ENCODE data around the gene C12orf75. TPM values are rescaled to one million over a fixed set of nuclear protein-coding genes. Genes with fewer than 3 reads are reported as not detected.
A peak's percentile ranks its signal among the peaks of the same experiment; 100 is the strongest.
"Not testable (repeated sequence)": the region's sequence is repeated elsewhere in the genome, so short reads cannot be mapped to it uniquely, and the experiment has no call there.

The C12orf75 gene
- total RNA-seq, 1 donor from 2014 or later = 96.1 TPM

DNA sequence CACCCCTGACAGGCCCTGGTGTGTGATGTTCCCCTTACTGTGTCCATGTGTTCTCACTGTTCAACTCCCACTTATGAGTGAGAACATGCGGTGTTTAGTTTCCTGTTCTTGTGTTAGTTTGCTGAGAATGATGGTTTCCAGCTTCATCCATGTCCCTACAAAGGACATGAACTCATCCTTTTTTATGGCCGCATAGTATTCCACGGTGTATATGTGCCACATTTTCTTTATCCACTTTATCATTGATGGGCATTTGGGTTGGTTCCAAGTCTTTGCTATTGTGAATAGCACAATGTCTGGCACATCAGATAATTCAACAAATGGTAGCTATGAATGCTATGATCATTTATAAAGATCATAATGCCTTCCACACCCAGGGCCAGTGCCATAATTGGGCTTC is 73.6 kb downstream of the C12orf75 start:
- H3K4me1 Mint-ChIP-seq; H3K27ac Mint-ChIP-seq; DNase-seq; intact Hi-C loops (cut with micrococcal nuclease); H3K4me3 Mint-ChIP-seq; H3K27me3 Mint-ChIP-seq: not testable (repeated sequence)
- H3K9me3 Mint-ChIP-seq = peaks cover 18% of the 10 kb centered on the region
- H3K36me3 Mint-ChIP-seq (ENCODE audit: low read depth) = peaks cover 11% of the 10 kb centered on the region

- no peaks in the 10 kb centered on the region for H3K27me3 Mint-ChIP-seq
- DNase-seq = no peak
- intact Hi-C loops (cut with micrococcal nuclease) = no loop called here
- H3K4me3 Mint-ChIP-seq = no peak overlapping the region
- H3K4me1 Mint-ChIP-seq = peaks cover 11% of the 10 kb centered on the region
- H3K27ac Mint-ChIP-seq = no peak overlapping the region
- peaks cover 5% of the 10 kb centered on the region for H3K36me3 Mint-ChIP-seq (ENCODE audit: low read depth)
- peaks cover 15% of the 10 kb centered on the region for H3K9me3 Mint-ChIP-seq
Measured at GRCh38 chr12:105406497-105406896, 76.0 kb downstream of the C12orf75 start.

DNA sequence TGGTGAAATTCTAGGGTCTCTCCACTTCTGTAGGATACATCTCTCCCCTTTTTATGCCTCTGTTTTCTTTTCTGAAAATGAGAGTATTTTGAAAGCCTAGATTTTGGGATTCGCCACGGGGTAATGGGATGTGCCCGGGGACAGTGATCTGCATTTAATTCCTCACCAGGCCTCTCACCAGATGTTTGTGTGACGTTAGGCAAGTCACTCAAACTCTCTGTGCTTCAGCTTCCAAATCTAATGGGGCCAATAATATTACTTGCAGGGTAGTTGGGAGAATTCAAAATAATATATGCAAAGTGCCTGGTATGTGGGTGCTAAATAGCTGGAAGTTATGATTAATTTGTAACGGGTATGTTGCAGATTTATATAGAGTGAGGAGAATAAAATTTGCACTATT is 78.8 kb downstream of the C12orf75 start:
- DNase-seq = no peak
- Mint-ChIP-seq H3K36me3 (ENCODE audit: low read depth) (peaks cover 2% of the 10 kb centered on the region), H3K4me3 (no peak overlapping the region), H3K4me1 (peaks cover 11% of the 10 kb centered on the region), H3K27ac (no peak overlapping the region), H3K27me3 (peaks cover 2% of the 10 kb centered on the region), H3K9me3 (peaks cover 7% of the 10 kb centered on the region)
- intact Hi-C loops (cut with micrococcal nuclease) = no loop called here

- DNase-seq = no peak
- intact Hi-C loops (cut with micrococcal nuclease) = no loop called here
- H3K4me1 Mint-ChIP-seq = peaks cover 11% of the 10 kb centered on the region
- no peaks in the 10 kb centered on the region for H3K36me3 Mint-ChIP-seq (ENCODE audit: low read depth)
- no peak overlapping the region for H3K27ac Mint-ChIP-seq
- H3K27me3 Mint-ChIP-seq = peaks cover 2% of the 10 kb centered on the region
- peak overlapping the region; percentile 54 for H3K4me3 Mint-ChIP-seq
- H3K9me3 Mint-ChIP-seq = peaks cover 1% of the 10 kb centered on the region
Measured at GRCh38 chr12:105409801-105410471, 79.4 kb downstream of the C12orf75 start.

GRCh38 chr12:105413911-105414487 is 83.5 kb downstream of the C12orf75 start:
- no peak overlapping the region for H3K4me3 Mint-ChIP-seq
- H3K4me1 Mint-ChIP-seq = peaks cover 11% of the 10 kb centered on the region
- peaks cover 9% of the 10 kb centered on the region for H3K27me3 Mint-ChIP-seq
- no peak for DNase-seq
- no peaks in the 10 kb centered on the region for H3K36me3 Mint-ChIP-seq (ENCODE audit: low read depth)
- no peaks in the 10 kb centered on the region for H3K9me3 Mint-ChIP-seq
- intact Hi-C loops (cut with micrococcal nuclease) = no loop called here
- no peak overlapping the region for H3K27ac Mint-ChIP-seq

GRCh38 chr12:105417732-105418131 is 87.2 kb downstream of the C12orf75 start:
- no peak overlapping the region for H3K4me3 Mint-ChIP-seq
- H3K27me3 Mint-ChIP-seq = peaks cover 9% of the 10 kb centered on the region
- intact Hi-C loops (cut with micrococcal nuclease) = no loop called here
- H3K36me3 Mint-ChIP-seq (ENCODE audit: low read depth) = no peaks in the 10 kb centered on the region
- no peaks in the 10 kb centered on the region for H3K4me1 Mint-ChIP-seq
- no peaks in the 10 kb centered on the region for H3K9me3 Mint-ChIP-seq
- DNase-seq = no peak
- H3K27ac Mint-ChIP-seq = no peak overlapping the region

GRCh38 chr12:105418229-105418628 is 87.7 kb downstream of the C12orf75 start:
- H3K4me3 Mint-ChIP-seq = no peak overlapping the region
- no peaks in the 10 kb centered on the region for H3K36me3 Mint-ChIP-seq (ENCODE audit: low read depth)
- intact Hi-C loops (cut with micrococcal nuclease) = no loop called here
- peaks cover 8% of the 10 kb centered on the region for H3K27me3 Mint-ChIP-seq
- no peak overlapping the region for H3K27ac Mint-ChIP-seq
- H3K9me3 Mint-ChIP-seq = no peaks in the 10 kb centered on the region
- DNase-seq = no peak
- no peaks in the 10 kb centered on the region for H3K4me1 Mint-ChIP-seq

GRCh38 chr12:105418821-105419291 is 88.4 kb downstream of the C12orf75 start:
- intact Hi-C loops (cut with micrococcal nuclease) = no loop called here
- H3K27ac Mint-ChIP-seq = no peak overlapping the region
- peaks cover 9% of the 10 kb centered on the region for H3K27me3 Mint-ChIP-seq
- no peaks in the 10 kb centered on the region for H3K9me3 Mint-ChIP-seq
- H3K4me3 Mint-ChIP-seq = no peak overlapping the region
- no peaks in the 10 kb centered on the region for H3K36me3 Mint-ChIP-seq (ENCODE audit: low read depth)
- no peak for DNase-seq
- H3K4me1 Mint-ChIP-seq = no peaks in the 10 kb centered on the region

GRCh38 chr12:105419606-105420005 is 89.1 kb downstream of the C12orf75 start:
- intact Hi-C loops (cut with micrococcal nuclease) = loop anchor here (1.0 kb wide), 2 partner anchors 717 to 805 kb away; no protein-coding TSS in a partner anchor
- Mint-ChIP-seq H3K36me3 (ENCODE audit: low read depth) (no peaks in the 10 kb centered on the region), H3K4me3 (no peak overlapping the region), H3K4me1 (no peaks in the 10 kb centered on the region), H3K27me3 (peaks cover 9% of the 10 kb centered on the region), H3K9me3 (no peaks in the 10 kb centered on the region), H3K27ac (no peak overlapping the region)
- no peak for DNase-seq

DNA sequence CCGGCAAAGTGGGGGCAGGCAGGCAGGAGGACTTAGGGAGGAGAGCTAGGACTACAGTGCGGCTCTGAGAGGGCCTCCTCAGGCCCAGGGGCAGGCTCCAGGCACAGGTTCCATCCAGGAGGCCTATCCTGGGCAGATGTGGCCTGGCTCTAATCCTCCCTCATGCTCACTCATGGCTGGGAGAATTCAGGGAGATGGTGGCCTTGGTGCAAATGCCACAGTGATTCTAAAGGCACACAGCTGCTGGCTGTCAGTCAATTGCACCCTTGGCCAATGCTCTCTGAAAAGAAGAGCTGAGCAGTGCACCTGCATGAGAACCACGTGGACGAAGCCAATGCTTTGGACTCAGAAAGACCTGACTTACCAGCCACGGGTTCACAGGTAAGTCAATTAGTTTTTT is 89.6 kb downstream of the C12orf75 start:
- intact Hi-C loops (cut with micrococcal nuclease) = loop anchor here (1.0 kb wide), 2 partner anchors 716 to 804 kb away; no protein-coding TSS in a partner anchor
- H3K4me1 Mint-ChIP-seq = no peaks in the 10 kb centered on the region
- no peak for DNase-seq
- no peaks in the 10 kb centered on the region for H3K36me3 Mint-ChIP-seq (ENCODE audit: low read depth)
- peaks cover 10% of the 10 kb centered on the region for H3K27me3 Mint-ChIP-seq
- H3K9me3 Mint-ChIP-seq = no peaks in the 10 kb centered on the region
- H3K27ac Mint-ChIP-seq = no peak overlapping the region
- no peak overlapping the region for H3K4me3 Mint-ChIP-seq

DNA sequence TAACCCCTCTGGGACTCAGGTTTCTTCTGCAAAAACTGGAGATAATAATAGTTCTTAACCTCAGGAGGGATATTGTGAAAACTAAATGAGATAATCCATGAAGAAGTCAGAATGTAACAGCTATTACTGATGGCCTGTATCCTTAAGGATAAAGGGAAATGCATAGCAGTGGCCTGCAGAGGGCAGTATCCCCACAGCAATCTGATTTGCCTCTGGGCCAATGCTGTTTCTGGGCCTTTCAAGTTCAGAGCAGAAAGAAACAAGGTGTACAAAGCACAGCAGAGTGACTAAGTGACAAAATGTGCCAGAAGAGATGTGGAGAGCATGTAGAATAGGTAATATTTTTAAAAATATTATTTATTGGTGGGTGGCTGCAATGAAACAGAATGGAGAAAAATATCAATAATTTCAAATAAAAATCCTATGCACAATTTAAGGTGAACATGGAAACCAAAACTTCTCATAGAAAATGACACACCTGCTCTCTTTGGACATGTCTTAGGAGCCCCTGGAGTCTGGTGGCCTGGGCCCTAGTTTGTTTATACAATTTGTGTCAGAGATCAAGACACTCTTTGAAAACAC is 90.3 kb downstream of the C12orf75 start:
- H3K4me1 Mint-ChIP-seq = no peaks in the 10 kb centered on the region
- no peaks in the 10 kb centered on the region for H3K9me3 Mint-ChIP-seq
- peak; percentile 88 for DNase-seq
- H3K4me3 Mint-ChIP-seq = no peak overlapping the region
- intact Hi-C loops (cut with micrococcal nuclease) = loop anchor here (1.0 kb wide), 2 partner anchors 716 to 804 kb away; no protein-coding TSS in a partner anchor
- no peak overlapping the region for H3K27ac Mint-ChIP-seq
- H3K36me3 Mint-ChIP-seq (ENCODE audit: low read depth) = no peaks in the 10 kb centered on the region
- peaks cover 8% of the 10 kb centered on the region for H3K27me3 Mint-ChIP-seq

Other genes starting within 250 kb of the C12orf75 start
- 1.3 and 1.5 TPM in 2 replicates for gene ALDH1L2, start 246.2 kb upstream of the C12orf75 start, total RNA-seq
- gene WASHC4, start 223.0 kb upstream of the C12orf75 start, total RNA-seq = 31.5 and 36.5 TPM in 2 replicates
- gene APPL2, start 94.5 kb upstream of the C12orf75 start, total RNA-seq = 18.2 and 20.5 TPM in 2 replicates

Data from activated CD4-positive, alpha-beta T cell treated with anti-CD3 and anti-CD28 coated beads, Interleukin-2, amount 10 ng/mL, durations not matched to agents 24 days and 14 days (primary cell).